Calu3 (cell line): Measurements from ENCODE around the gene ITGA2. TPM values are rescaled to one million over a fixed set of nuclear protein-coding genes. Genes with fewer than 3 reads are reported as not detected.

Experiments
- Bru-seq: library from RNA; stranded (reverse); fragments of 400-500 nt; gene quantifications from one replicate; lab custom pipeline; 2021; lab: Mats Ljungman, UMichigan
- BruChase-seq, 2 experiments: library from RNA; stranded (reverse); fragments of 400-500 nt; gene quantifications; one replicate each; lab custom pipeline; 2021; lab: Mats Ljungman, UMichigan
- BruUV-seq: library from RNA; stranded (reverse); fragments of 400-500 nt; replicated peaks from 2 replicates; lab custom pipeline; 2021; lab: Mats Ljungman, UMichigan
- CTCF ChIA-PET: fragments of 300-600 bp; sonication (Branson Sonifier 250); formaldehyde crosslinking; loops from one replicate; lab custom pipeline; 2022; ENCODE audit warnings: antibody characterized with exemption; lab: Charles Lee
- DNase-seq: peaks from one replicate; pipeline ENCODE4 v3.0.0; 2022
- H3K27ac Mint-ChIP-seq: one replicate; pipeline ENCODE4 v1.8.0; 2022; ENCODE audit warnings: mixed read lengths; ENCODE audit not compliant: unreplicated experiment
- H3K27me3 Mint-ChIP-seq: one replicate; pipeline ENCODE4 v1.8.0; 2022; ENCODE audit warnings: mixed read lengths; ENCODE audit not compliant: unreplicated experiment
- H3K36me3 Mint-ChIP-seq: one replicate; pipeline ENCODE4 v1.8.0; 2022; ENCODE audit warnings: mild to moderate bottlenecking, moderate library complexity, mixed read lengths; ENCODE audit not compliant: insufficient read depth, unreplicated experiment
- H3K4me1 Mint-ChIP-seq: one replicate; pipeline ENCODE4 v1.8.0; 2022; ENCODE audit warnings: mild to moderate bottlenecking, low read depth, mixed read lengths; ENCODE audit not compliant: unreplicated experiment
- H3K4me3 Mint-ChIP-seq: one replicate; pipeline ENCODE4 v1.8.0; 2022; ENCODE audit warnings: mild to moderate bottlenecking, low read depth, moderate library complexity, mixed read lengths; ENCODE audit not compliant: unreplicated experiment
- H3K9me3 Mint-ChIP-seq: one replicate; pipeline ENCODE4 v1.8.0; 2022; ENCODE audit warnings: low read depth, mixed read lengths; ENCODE audit not compliant: unreplicated experiment
- intact Hi-C: fragments of 100-400 bp; cut with micrococcal nuclease; formaldehyde crosslinking; loops from one replicate; pipeline ENCODE4 v1.10.0; 2022; ENCODE audit not compliant: unreplicated experiment
- long read RNA-seq: library from polyadenylated mRNA; stranded (forward); transcript quantifications from one replicate; pipeline ENCODE4 v2.0.0, GENCODE V29; 2022
- total RNA-seq: library from RNA; stranded (reverse); gene quantifications from 2 replicates; pipeline ENCODE4 v1.2.3, GENCODE V29; 2022
- TF ChIP-seq, protein P1 (sequence below): fragments of 200-600 bp; IDR thresholded peaks from one replicate; pipeline ENCODE4 v1.8.0; 2022; ENCODE audit warnings: antibody characterized with exemption; ENCODE audit not compliant: unreplicated experiment

The ITGA2 gene
- 91.9 and 101 TPM in 2 replicates for total RNA-seq
- Bru-seq, nascent RNA, result percentile 98 among the genes with signal in this experiment
- percentile 93 among the genes with signal in this experiment for BruChase-seq, experiment 1, labeled RNA remaining after a 6-hour chase
- BruChase-seq, experiment 2, labeled RNA remaining after a 2-hour chase, result percentile 89 among the genes with signal in this experiment
- long read RNA-seq, full-length matches to known transcripts, result 2 of 135 reads
- long read RNA-seq, partial matches to known transcripts, result 7 of 135 reads
- long read RNA-seq, other reads (novel, unspliced or antisense), result 126 of 135 reads

DNA sequence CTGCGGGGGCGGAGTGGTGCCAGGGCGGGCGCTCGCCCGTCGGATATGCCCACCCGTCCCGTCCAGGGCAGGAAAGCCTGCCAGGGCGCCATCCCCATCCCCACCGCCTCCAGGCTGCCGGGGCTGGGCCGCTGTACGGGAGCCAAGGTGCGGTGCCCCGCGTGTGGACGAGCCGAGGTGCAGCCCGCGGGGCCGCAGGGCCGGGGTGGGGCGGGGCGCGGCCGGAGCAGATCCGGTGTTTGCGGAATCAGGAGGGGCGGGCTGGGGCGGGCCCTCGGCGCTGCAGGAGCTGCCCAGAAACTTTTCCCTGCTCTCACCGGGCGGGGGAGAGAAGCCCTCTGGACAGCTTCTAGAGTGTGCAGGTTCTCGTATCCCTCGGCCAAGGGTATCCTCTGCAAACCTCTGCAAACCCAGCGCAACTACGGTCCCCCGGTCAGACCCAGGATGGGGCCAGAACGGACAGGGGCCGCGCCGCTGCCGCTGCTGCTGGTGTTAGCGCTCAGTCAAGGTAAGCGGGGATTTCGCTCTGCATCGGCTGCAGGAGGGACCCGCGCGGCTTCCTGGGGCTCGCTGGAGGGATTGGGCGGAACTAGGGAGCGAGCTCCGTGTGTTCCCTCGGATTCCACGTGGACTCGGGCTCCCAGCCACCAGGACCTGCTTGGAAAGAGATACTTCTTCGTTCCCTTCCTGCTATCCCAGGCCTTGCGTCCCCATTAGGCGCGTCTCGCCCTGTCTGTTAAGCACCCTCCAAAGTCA, at the start of gene ITGA2:
Gene ITGA2 (plus strand): TSS at position 328 of the 756 bp plus-strand sequence. CDS start 117 bp downstream, at position 445.
- BruUV-seq, result no TSS peak
- no peaks in the 10 kb centered on the region for H3K27me3 Mint-ChIP-seq

DNA sequence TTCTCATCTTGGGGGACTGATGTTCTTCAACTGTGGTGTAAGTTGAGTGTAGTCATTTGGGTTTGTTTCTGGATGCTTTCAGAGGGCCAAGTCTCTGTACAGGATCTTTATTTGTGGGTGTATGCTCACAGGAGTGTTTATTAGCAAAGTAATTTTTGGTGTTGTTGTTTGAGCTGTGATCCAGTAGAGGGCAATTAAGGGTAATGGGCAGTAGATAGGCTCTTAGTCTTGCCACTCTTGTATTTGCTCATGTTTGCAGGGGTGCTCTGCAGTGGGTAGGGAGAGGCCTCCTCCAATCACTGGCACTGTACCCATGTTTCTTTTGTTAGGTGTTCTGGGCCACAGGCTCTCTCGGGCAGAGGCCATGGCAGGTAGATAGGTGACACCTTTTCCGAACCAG, 45.9 kb upstream of the ITGA2 start:
- DNase-seq, result no peak
- CTCF ChIA-PET, result no interaction called here

More for the DNA sequence above, at the start of gene ITGA2:
- peaks cover 3% of the 10 kb centered on the region for H3K9me3 Mint-ChIP-seq
- DNase-seq, result peak; percentile 83
- H3K4me1 Mint-ChIP-seq, result peaks cover 59% of the 10 kb centered on the region
- H3K27ac Mint-ChIP-seq, result peak within 1 kb of the TSS; percentile 97
- intact Hi-C loops, result loop anchor here (5.0 kb wide), 1 partner anchor 48 kb away; no protein-coding TSS in a partner anchor
- CTCF ChIA-PET, result interaction anchor here (0.7 to 5.1 kb wide), 6 partner anchors 9 to 66 kb away, joined by 3 to 49 read pairs (median 4); no protein-coding TSS in a partner anchor
- TF ChIP-seq, protein P1, sequence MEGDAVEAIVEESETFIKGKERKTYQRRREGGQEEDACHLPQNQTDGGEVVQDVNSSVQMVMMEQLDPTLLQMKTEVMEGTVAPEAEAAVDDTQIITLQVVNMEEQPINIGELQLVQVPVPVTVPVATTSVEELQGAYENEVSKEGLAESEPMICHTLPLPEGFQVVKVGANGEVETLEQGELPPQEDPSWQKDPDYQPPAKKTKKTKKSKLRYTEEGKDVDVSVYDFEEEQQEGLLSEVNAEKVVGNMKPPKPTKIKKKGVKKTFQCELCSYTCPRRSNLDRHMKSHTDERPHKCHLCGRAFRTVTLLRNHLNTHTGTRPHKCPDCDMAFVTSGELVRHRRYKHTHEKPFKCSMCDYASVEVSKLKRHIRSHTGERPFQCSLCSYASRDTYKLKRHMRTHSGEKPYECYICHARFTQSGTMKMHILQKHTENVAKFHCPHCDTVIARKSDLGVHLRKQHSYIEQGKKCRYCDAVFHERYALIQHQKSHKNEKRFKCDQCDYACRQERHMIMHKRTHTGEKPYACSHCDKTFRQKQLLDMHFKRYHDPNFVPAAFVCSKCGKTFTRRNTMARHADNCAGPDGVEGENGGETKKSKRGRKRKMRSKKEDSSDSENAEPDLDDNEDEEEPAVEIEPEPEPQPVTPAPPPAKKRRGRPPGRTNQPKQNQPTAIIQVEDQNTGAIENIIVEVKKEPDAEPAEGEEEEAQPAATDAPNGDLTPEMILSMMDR, result no peak
- peaks cover 65% of the 10 kb centered on the region for H3K36me3 Mint-ChIP-seq
- peak within 1 kb of the TSS; percentile 77 for H3K4me3 Mint-ChIP-seq

DNA sequence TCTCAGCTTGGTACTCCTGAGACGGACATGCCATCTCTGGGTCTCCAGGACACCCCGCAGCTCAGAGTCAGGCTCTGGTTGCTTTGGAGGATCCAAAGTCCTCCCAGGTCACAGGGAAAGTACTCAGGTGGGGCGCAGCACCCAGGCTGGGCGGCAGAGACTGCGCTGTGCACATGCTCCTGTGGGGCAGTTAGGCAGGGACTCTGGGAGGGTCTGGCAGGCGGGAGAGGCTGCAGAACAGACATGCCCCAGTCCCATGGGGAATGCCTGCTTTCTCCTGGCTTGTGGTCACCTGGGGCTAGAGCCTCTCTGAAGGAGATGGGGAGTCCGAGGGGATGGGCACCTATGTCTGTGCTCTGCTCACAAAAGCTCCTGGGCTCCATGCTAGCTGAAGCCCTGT, 45.3 kb upstream of the ITGA2 start:
- DNase-seq, result no peak
- intact Hi-C loops, result loop anchor here (10.0 kb wide), 1 partner anchor 1291 kb away; no protein-coding TSS in a partner anchor
- H3K4me1 Mint-ChIP-seq, result peaks cover 30% of the 10 kb centered on the region
- CTCF ChIA-PET, result no interaction called here
- H3K9me3 Mint-ChIP-seq, result no peaks in the 10 kb centered on the region
- no peaks in the 10 kb centered on the region for H3K36me3 Mint-ChIP-seq
- no TSS peak for BruUV-seq
- TF ChIP-seq, protein P1, result no peak
- H3K27ac Mint-ChIP-seq, result no peak overlapping the region
- H3K4me3 Mint-ChIP-seq, result no peak overlapping the region
- no peaks in the 10 kb centered on the region for H3K27me3 Mint-ChIP-seq

More for the DNA sequence above, 45.9 kb upstream of the ITGA2 start:
- intact Hi-C loops, result loop anchor here (10.0 kb wide), 1 partner anchor 1292 kb away; no protein-coding TSS in a partner anchor
- H3K27ac Mint-ChIP-seq, result no peak overlapping the region
- H3K4me1 Mint-ChIP-seq, result peaks cover 24% of the 10 kb centered on the region
- TF ChIP-seq, protein P1, result peak; percentile 34
- no peak overlapping the region for H3K4me3 Mint-ChIP-seq
- no peaks in the 10 kb centered on the region for H3K9me3 Mint-ChIP-seq
- no peaks in the 10 kb centered on the region for H3K36me3 Mint-ChIP-seq
- H3K27me3 Mint-ChIP-seq, result no peaks in the 10 kb centered on the region
- no TSS peak for BruUV-seq

DNA sequence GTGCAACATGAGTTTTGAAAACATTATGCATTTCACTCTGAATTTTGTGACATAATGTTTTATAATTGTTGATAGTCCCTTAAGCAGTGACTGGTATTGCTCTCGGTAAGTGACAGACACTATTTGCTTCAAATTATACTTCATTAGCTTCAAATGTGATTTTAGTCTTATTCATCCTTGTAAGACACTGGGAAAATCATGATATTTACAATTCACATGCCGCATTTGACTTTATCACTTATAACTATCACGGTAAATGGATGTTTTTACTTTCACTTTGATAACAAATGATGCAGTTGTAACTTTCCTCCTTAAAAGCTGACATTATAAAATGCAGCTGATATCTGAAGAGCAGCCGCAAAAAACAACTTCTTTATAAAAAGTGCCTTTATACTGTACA, 44.1 kb upstream of the ITGA2 start:
- Mint-ChIP-seq H3K4me1 (peaks cover 32% of the 10 kb centered on the region), H3K36me3 (no peaks in the 10 kb centered on the region), H3K27me3 (no peaks in the 10 kb centered on the region), H3K9me3 (no peaks in the 10 kb centered on the region), H3K4me3 (peak overlapping the region; percentile 45), H3K27ac (no peak overlapping the region)
- intact Hi-C loops, result loop anchor here (10.0 kb wide), 1 partner anchor 1290 kb away; no protein-coding TSS in a partner anchor
- no peak for DNase-seq
- TF ChIP-seq, protein P1, result no peak
- BruUV-seq, result no TSS peak
- CTCF ChIA-PET, result interaction anchor here (1.0 kb wide), 1 partner anchor 40 kb away, joined by 3 read pairs; no protein-coding TSS in a partner anchor
